Measurements from ENCODE around the gene RXRA.

RXRA gene

DNA sequence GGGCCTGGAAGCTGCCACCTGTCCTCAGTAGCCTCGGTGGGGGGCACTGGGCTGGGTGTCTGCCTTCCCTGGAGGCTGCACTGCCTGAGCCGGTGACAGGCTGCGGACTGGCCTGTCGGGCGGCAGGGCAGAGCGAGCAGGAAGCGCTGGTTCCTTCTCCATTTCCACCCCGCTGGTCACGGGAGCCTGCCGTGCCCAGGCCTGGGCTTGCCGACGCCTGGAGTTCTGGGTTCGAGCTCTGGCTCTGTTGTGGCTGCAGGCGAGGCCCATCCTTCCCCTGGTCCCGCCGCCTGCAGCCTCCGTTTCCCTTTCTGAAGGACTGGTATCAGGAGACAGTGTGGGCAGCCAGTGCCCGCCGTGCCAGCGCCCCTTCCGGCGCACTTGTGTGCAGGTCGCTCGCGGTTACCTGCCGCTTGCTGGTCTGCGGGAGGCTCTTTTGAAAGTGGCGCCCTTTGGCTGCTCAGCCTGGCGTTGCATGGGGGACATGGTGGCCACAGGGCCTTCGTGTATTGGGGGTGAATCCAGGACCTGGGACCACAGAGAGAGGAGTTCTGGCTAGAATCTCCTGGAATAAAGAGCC, 34.0 kb downstream of the RXRA start:
- peak overlapping the region in 1 of 7 experiments; percentile 9 for H3K4me3 ChIP-seq
- peak overlapping the region in 18 of 21 experiments; percentile 11 to 91 (median 82) for H3K27ac ChIP-seq

DNA sequence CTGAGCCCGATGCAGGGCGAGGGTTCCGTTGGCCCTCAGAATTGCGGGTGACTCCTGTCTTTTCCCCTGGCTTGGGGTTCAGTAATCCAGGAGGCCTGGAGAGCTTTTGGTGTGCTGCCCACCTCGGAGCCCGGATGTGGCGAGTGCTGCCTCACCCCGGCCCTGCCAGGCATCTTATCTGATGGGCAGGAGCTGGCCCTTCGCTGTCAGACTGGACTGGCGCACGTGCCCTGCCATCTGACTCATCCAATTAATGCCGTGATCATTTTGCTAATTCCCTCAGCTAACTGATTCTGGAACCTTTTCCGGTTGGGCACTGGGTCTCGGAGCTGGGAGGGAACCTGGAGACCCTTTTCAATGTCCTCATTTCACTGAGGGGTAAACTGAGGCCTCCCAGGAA, 34.6 kb downstream of the RXRA start:
- H3K27ac ChIP-seq = peak overlapping the region in 16 of 21 experiments; percentile 4 to 91 (median 82)

DNA sequence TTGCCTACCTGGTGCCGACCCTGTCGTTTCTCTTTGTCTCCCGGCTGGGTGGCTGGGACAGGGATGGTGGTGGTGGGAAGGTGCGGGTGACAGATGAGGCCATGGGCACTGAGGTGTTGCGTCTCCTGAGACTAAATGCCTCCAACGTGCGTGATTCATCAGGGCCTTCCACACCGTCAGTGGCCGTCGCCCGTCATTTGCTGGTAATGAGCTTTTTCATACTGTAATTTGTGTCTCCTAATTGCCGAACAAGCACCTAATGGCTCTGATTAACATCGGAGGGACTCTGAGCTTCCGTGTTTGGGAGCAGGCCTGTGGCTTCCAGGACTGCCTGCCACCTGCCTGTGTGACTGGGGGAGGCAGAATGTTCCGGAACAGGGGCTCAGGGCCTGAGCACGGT, 35.2 kb downstream of the RXRA start:
- Histone ChIP-seq H3K4me3 (no peak overlapping the region), H3K27ac (peak overlapping the region in 14 of 21 experiments; percentile 6 to 90 (median 84))

More for the DNA sequence above, 34.6 kb downstream of the RXRA start:
- no peak overlapping the region for H3K4me3 ChIP-seq

DNA sequence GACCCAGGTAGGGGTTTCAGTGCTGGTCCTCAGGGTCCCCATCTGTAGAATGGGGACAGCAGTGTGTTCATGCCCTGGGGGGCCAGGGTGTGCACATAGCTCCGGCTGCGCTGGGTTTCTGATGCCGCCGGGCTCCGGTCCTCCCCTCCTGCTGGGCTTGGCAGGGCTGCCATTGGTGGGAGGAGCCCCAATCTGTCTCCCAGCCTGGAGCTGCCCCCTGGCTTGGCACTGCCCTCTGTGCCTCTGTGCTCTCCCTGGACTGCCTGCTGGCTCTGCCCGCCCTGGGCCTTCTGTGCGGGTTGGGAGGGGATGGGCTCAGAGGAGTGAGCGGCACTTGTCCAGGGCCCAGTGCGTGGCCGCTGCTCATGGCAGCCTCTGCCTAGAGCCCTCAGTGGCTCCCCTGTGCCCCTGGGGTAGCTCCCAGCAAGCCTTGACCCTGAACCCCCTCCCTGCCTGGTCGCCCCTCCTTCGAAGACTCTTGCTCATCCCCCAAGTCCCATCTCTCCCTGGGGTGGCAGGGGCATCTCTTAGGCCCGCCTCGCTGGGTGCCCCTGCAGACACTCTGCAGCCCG, 35.7 kb downstream of the RXRA start:
- Histone ChIP-seq H3K27ac (peak overlapping the region in 13 of 21 experiments; percentile 6 to 90 (median 83)), H3K4me3 (no peak overlapping the region)

DNA sequence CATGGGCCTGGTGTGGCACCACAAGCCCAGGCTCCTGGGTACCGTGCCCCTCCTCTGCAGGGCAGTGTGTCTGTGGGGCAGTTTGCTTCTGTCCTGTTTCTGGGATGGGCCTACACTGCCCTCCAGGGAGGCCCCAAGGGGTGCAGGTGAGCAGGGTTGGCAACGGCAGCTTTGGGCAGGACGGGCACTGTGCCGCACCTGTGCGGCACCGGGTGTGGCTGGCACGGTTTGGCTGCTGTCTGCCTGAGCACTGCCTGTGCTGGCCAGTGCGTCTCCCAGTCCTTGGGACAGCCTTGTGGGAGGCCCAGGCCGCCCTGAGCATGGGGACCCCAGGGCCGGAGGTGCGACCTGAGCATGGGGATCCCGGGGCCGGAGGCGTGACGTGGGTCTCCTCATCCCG, 37.2 kb downstream of the RXRA start:
- H3K4me3 ChIP-seq = no peak overlapping the region
- H3K27ac ChIP-seq = peak overlapping the region in 14 of 21 experiments; percentile 7 to 89 (median 82)

DNA sequence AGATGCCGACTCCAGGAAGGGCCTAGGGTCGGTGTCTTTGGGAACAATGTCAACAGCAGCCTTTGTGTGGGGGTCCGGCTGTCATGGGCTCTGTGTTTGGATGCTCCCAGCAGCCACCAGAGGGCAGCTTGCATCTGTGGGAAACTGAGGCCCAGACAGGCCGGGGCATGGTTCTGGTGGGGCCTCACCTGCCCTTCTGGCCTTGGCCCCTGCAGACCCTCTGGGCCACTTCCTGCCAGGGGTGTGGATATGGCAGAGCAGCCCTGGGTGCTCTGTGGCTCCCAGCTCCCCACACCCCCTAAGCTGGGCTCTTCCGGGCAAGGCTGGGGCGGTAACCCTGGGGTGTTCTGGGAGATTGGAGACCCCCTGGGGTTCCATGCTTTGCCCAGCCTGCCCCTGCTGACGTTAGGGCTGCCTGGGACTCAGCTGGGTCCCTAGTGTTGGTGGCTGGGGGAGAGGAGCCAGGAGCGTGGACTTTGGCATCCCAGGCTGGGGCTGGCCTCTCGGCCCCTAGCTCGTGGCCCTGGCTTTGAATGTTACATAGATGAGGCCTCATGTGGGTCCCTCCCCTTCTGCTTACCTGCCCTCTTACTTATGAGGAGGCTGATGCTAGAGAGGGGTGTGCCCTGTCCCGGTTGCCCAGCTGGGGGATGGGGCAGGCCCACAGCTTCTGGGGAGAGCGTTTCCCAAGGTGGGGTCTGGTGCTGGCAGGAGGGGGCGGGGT, 38.3 kb downstream of the RXRA start:
- H3K4me3 ChIP-seq = no peak overlapping the region

DNA sequence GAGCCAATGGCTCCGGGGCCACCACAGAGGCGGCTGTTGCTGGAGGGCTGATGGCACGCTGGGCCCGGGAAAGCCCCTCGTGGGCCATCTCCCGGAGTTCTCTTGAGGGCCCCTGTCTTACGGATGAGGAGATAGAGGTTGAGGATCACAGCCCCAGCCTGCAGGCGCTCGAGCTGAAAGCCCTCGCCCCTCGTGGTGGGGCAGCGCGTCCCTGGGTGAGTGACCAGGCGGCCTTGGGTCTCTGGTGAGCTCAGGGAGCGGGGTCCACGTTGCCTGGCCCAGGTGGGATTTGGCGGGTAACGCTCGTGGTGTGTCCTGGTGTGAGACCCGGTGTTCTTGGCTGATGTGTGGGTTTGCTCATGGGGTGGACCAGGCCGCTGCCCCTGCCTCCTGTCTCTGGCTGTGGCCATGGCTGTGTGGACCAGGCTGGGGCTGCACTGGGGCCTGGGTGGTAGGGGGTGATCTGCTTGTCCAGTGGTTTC, 38.9 kb downstream of the RXRA start:
- Histone ChIP-seq H3K4me3 (no peak overlapping the region), H3K27ac (peak overlapping the region in 19 of 21 experiments; percentile 52 to 93 (median 83))

More for the DNA sequence above, 38.3 kb downstream of the RXRA start:
- H3K27ac ChIP-seq = peak overlapping the region in 14 of 21 experiments; percentile 11 to 93 (median 85)

DNA sequence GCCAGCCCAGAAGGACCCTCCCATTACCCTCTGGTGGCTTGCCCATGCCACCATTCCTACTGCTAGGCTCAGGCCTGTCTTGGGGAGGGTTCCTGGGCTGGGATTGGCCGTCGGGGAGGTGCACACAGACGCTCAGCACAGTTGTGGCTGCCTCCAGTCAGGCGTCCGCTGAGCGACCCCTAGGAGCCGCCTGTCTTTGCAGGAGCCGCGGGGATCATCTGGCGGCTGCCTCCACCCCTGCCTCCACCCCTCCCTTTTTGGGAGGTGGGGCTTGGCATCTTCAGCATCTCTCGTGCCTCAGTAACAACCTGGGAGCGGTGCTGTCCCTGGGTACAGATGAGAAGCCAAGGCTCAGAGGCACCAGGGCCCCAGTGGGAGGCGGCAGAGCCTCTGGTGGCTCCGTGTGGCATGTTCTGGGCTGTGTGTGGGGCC, 39.6 kb downstream of the RXRA start:
- no peak overlapping the region for H3K4me3 ChIP-seq
- peak overlapping the region in 20 of 21 experiments; percentile 52 to 93 (median 83) for H3K27ac ChIP-seq

DNA sequence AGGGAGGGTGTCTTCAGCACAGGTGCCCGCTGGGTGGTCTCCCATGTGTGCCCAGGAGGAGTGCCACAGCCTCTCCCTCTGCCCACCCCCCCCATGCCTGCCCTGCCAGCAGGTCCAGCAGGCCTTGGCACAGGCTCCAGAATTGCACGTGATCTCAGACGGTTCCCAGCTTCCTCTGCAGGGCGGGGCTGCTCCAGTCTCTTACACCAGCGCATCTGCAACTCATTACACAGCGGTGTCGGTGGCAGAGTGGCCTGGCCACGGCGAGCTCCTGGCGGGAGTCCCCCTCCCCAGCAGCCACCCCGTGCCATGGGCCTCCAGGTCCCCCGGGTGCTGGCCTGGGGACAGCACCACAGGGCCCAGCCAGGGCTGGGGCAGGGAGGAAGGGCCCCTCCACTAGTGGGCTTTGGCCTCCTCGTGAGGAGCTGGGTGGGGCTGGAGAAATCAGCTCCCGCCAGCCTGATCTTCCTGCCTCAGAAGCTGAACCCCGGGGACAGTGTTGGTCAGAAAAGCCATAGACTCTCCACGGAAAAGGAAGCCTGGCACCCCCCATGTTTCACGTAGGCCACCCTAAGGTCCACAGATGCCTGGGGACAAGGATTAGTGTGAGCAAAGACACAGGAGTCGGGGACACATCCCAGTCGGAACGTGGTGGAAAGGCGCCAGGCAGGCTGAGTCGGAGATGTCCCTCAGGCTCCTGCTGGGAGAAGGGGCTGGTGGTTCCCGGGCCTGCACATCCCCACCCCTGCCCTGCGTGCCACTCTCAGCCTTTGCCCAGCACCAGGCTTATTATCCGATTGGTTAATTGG, 40.2 kb downstream of the RXRA start:
- peak overlapping the region; percentile 33 to 93 (median 83) for H3K27ac ChIP-seq
- no peak overlapping the region for H3K4me3 ChIP-seq

DNA sequence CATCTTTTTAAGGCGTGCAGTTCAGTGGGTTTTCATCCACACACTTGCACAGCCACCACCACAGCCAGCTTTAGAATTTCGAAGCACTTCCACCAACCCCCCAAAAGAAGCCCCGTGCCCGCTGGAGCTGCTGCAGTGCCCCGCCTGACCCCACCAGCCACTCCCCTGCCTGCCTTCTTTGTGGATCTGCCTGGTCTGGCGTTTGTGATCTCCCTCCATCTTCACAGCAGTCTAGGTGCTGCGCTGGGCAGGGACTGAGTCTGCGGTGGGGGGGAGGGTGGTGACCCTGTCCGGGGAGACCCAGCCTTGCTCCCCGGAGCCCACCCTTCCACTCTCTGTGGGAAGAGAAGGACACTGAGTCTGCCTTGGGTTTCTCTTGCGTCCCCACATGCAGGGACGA, 40.8 kb downstream of the RXRA start:
- H3K27ac ChIP-seq = peak overlapping the region in 20 of 21 experiments; percentile 52 to 93 (median 83)

DNA sequence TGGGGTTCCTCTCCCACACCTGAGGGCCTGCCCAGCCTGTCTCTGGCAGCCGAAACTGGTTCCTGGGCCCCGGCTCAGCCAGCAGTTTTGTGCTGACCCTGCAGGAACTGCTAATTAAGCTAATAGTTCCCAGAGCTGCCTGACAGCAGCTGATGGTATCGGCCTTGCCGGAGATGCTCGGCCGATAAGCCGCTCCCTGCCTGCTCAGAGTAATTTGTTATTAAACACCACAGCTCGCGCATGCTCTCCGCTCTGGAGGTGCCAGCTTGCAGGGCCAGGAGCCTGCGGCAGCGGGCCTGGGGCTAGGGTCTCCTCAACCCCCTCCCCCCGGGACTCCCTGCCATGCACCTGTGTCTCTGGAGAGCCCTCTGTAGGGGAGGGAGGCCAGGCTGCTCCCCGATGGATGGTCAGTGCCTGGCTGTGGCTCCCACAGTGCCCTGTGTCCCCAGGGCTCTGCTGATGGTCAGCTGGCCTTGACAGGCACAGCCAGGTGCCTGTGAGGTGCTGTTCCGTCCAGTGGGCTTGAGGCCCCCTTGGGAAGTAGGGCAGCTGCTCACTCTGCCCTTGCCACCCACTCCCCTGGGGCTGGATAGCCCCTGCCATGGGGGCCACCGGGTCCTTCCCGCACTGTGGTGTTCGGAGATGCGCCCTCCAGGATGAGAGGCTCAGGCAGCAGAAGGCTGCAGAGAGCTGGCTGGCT, 41.7 kb downstream of the RXRA start:
- Histone ChIP-seq H3K27ac (peak overlapping the region in 20 of 21 experiments; percentile 36 to 93 (median 83)), H3K4me3 (no peak overlapping the region)

More for the DNA sequence above, 40.8 kb downstream of the RXRA start:
- H3K4me3 ChIP-seq = no peak overlapping the region

DNA sequence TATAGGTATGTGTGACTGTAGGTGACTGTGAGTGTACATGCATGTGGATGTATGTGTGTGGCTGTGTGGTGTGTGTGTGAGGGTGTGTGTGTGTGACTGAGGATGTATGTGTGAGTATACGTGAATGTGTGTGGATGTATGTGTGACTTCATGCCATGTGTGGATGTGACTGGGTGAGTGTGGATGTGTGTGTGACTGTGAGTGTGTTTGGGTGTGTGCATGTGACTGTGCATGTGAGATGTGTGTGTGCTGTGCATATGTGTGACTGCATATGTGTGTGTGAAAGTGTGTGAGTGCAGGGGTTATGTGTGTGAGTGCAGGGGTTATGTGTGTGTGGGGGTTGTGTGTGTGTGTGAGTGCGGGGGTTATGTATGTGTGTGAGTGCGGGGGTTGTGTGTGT, 42.3 kb downstream of the RXRA start:
- Histone ChIP-seq H3K4me3 (no peak overlapping the region), H3K27ac (peak overlapping the region in 17 of 21 experiments; percentile 36 to 93 (median 83))

DNA sequence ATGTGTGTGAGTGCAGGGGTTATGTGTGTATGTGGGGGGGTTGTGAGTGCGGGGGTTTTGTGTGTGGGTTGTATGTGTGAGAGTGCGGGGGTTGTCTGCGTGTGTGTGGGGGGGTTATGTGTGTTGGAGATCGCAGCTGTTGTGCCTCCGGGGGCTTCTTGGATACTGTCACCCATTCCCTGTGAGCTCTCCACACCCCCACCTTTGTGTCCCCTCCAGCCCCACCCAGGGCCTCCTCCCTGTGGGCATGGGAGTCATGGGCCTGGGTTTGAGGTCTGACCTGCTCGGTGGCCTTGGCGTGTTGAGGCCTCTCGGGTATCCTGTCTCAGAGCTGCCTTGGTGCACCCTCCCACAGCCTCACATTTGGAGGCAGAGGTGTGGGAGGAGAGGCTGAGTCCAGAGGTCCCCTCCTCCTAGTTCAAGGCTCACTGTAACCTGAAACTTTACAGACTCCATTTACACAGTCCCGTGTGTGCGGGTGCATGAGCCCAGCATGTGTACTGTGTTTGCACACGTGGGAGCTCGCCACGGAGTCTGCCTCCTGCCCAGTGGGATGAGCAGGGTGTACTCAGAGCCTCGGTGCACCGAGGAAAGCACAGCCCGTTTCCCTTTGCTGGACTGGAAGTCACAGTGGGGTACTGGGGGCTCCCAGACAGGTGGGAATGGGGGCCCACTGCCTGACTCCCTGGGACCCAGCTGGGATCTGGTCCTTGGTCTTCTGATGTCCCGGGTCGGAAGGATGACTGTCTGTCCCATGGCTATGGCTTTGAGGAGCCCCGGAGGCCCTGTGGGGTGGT, 43.4 kb downstream of the RXRA start:
- H3K4me3 ChIP-seq = no peak overlapping the region
- peak overlapping the region in 18 of 21 experiments; percentile 10 to 97 (median 90) for H3K27ac ChIP-seq

DNA sequence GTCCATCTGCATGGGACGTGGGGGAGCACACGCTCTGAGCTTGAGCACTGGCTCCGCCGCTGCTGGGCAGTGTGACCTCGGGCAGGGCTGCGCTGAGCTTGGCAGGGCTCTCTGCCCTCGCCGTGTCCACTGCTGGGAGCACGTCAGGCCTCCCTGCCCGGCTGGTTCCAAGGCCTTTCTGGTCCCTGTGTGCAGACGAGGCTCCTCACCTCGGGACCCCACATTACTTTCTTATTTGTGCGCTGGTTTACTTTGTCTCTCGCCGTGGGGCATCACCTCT, 43.9 kb downstream of the RXRA start:
- Histone ChIP-seq H3K4me3 (no peak overlapping the region), H3K27ac (peak overlapping the region in 18 of 21 experiments; percentile 10 to 97 (median 90))

DNA sequence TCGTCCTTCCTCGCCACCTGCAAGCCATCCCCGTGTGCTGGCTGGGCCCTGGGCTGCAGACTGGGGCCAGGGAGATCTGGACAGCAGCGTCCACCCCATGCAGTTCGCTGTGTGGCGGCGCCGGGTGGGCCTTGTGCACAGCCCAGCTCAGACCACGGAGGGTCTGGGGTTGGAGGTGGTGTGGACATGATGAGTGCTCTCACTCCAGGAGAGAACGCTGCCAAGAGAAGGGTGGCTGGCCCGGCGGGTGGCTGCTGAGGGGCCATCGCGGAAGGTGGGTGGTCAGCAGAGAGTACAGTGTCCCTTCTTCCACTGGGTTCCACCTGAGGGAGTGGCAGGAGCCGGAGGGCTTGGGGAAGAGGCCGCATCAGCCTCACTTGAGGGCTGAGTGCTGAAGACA, 44.4 kb downstream of the RXRA start:
- peak overlapping the region in 19 of 21 experiments; percentile 10 to 97 (median 90) for H3K27ac ChIP-seq

DNA sequence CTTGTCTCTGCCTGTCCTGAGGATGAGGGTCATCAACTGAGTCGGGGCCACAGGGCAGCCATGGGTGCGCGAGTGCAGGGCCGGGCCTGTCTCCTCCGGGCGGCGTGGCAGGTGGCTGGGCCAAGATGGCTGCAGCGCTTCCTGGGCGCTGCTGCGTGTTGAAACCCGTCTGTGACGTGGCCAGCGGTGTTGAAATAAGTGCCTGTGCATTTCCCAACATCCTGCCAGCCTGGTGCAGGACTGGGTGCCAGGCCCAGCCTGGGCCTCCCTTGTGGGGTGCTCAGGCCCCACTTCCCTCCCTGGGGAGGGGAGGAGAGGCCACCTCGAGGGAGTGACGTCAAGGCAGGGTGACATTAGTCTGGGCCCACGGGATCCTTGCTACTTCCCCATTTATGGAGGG, 45.5 kb downstream of the RXRA start:
- Histone ChIP-seq H3K27ac (peak overlapping the region; percentile 75 to 97 (median 89)), H3K4me3 (no peak overlapping the region)

More for the DNA sequence above, 44.4 kb downstream of the RXRA start:
- no peak overlapping the region for H3K4me3 ChIP-seq

DNA sequence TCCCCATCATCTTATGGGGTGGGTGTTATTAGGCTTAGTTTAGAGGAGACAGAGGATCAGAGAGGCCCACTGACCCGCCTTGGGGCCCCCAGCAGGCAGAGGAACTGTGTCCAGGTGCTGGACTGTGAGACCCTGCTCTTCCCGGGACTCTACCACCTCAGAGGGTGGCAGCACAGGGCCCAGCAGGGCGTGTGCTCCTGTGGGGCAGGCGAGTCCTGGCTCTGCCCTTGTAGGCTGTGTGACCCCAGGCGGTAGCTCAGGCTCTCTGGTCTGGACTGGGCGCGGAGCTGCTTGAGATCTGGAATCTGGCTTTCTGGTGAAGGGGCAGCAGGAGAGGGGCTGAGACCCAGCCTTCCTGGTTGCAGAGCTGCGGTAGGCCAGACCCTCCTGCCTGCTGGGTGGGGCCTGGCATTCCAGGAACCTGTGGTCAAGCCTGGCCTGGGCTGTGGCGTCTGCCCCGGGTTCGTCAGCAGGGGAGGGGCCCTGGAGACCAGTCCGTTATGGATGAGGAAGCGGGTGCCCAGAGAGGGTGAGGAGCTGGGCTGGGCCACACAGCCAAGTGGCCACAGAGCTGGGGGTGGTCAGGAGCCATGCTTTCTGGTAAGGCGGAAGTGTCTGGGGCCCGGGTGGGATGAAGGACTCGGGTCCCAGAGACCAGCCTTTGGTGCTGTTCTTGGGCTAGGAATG, 46.5 kb downstream of the RXRA start:
- Histone ChIP-seq H3K4me3 (peak overlapping the region in 1 of 7 experiments; percentile 6), H3K27ac (peak overlapping the region; percentile 60 to 97 (median 89))

DNA sequence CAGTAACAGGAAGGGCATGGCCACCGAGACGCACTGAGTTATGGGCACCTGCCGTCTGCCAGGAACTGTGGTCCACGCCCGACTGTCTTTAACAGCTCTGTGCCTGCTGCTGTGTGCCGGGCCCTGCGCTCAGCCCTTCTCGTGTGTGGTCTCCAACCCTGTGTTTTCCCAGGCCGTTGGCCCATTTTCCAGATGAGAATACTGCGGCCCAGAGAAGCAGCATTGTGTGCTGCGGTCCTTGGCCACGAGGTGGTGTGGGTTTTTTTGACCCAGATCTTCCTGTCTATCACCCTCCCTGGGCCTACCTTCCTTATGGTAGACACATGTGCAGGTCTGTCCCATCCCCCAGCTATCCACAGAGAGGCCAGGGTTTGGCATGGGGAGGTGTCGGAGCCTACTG, 47.0 kb downstream of the RXRA start:
- peak overlapping the region; percentile 31 to 97 (median 89) for H3K27ac ChIP-seq
- H3K4me3 ChIP-seq = peak overlapping the region in 1 of 7 experiments; percentile 6
